ENCODE results near the gene ACSM2B.

- no peak for TF ChIP-seq EZH2 (IDR thresholded peaks at IDR 0.05; ENCODE audit: borderline replicate concordance, low read length)
- TF ChIP-seq, protein P1, sequence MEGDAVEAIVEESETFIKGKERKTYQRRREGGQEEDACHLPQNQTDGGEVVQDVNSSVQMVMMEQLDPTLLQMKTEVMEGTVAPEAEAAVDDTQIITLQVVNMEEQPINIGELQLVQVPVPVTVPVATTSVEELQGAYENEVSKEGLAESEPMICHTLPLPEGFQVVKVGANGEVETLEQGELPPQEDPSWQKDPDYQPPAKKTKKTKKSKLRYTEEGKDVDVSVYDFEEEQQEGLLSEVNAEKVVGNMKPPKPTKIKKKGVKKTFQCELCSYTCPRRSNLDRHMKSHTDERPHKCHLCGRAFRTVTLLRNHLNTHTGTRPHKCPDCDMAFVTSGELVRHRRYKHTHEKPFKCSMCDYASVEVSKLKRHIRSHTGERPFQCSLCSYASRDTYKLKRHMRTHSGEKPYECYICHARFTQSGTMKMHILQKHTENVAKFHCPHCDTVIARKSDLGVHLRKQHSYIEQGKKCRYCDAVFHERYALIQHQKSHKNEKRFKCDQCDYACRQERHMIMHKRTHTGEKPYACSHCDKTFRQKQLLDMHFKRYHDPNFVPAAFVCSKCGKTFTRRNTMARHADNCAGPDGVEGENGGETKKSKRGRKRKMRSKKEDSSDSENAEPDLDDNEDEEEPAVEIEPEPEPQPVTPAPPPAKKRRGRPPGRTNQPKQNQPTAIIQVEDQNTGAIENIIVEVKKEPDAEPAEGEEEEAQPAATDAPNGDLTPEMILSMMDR (conservative IDR thresholded peaks at IDR 0.05 in 1 of 2, IDR thresholded peaks at IDR 0.05 in 1 of 2; ENCODE audit: extremely low read depth in 1 of 2, insufficient read depth in 1 of 2, low read depth in 1 of 2, low read length in 2 of 2), result no peak
Observed at GRCh38 chr16:20510323-20510722, 65.8 kb downstream of the ACSM2B start.

Measured in mammary epithelial cell (primary cell).